Activated CD4-positive, alpha-beta T cell treated with anti-CD3 and anti-CD28 coated beads, Interleukin-2, amount 10 ng/mL, durations not matched to agents 7 days and 5 days (primary cell): ENCODE results near the gene TCF12. TPM values are rescaled to one million over a fixed set of nuclear protein-coding genes. Genes with fewer than 3 reads are reported as not detected.
"Not testable (repeated sequence)": the region's sequence is repeated elsewhere in the genome, so short reads cannot be mapped to it uniquely, and the experiment has no call there.

Experiments used
- CTCF ChIA-PET: fragments of 350-600 bp; sonication (Branson Sonifier 250); formaldehyde crosslinking; loops from one replicate; lab custom pipeline; 2021; ENCODE audit warnings: antibody characterized with exemption; lab: Charles Lee
- POLR2A ChIA-PET: fragments of 350-600 bp; sonication (Branson Sonifier 250); formaldehyde crosslinking; loops from one replicate; lab custom pipeline; 2021; ENCODE audit warnings: antibody characterized with exemption; lab: Charles Lee
- DNase-seq: peaks from one replicate; pipeline ENCODE4 v3.0.0-alpha.2; 2020
- H3K27ac Mint-ChIP-seq: one replicate; pipeline ENCODE4 v1.8.0; 2021; ENCODE audit warnings: mild to moderate bottlenecking, moderate library complexity, mixed read lengths
- H3K27me3 Mint-ChIP-seq: one replicate; pipeline ENCODE4 v1.8.0; 2021; ENCODE audit warnings: mixed read lengths
- H3K36me3 Mint-ChIP-seq: one replicate; pipeline ENCODE4 v1.8.0; 2021; ENCODE audit warnings: low read depth, mixed read lengths
- H3K4me1 Mint-ChIP-seq: one replicate; pipeline ENCODE4 v1.8.0; 2021; ENCODE audit warnings: mixed read lengths
- H3K4me3 Mint-ChIP-seq: one replicate; pipeline ENCODE4 v1.8.0; 2021; ENCODE audit warnings: mild to moderate bottlenecking, moderate library complexity, mixed read lengths
- H3K9me3 Mint-ChIP-seq: one replicate; pipeline ENCODE4 v1.8.0; 2021; ENCODE audit warnings: mixed read lengths
- total RNA-seq, 2 experiments: library from RNA; stranded (reverse); gene quantifications; one replicate each; pipeline ENCODE4 v1.2.3, GENCODE V29; 2021

TCF12 gene
- total RNA-seq, 2 experiments from 2014 or later = 50.9 to 60.8 TPM

GRCh38 chr15:56919031-56919608 is 676 bp downstream of the TCF12 start:
- Mint-ChIP-seq H3K4me1 (peaks cover 39% of the 10 kb centered on the region), H3K27ac (peak overlapping the region; percentile 84), H3K4me3 (peak overlapping the region; percentile 88), H3K36me3 (peaks cover 27% of the 10 kb centered on the region), H3K9me3 (peaks cover 2% of the 10 kb centered on the region), H3K27me3 (no peaks in the 10 kb centered on the region)
- POLR2A ChIA-PET = interaction anchor here (0.7 to 1.1 kb wide), 2 partner anchors 32 to 788 kb away, joined by 3 to 6 read pairs; partner anchors contain the start of gene POLR2M
- DNase-seq = peak; percentile 48
- CTCF ChIA-PET = interaction anchor here (0.6 to 1.6 kb wide), 5 partner anchors 10 to 263 kb away, joined by 3 to 10 read pairs (median 4); no protein-coding TSS in a partner anchor

DNA sequence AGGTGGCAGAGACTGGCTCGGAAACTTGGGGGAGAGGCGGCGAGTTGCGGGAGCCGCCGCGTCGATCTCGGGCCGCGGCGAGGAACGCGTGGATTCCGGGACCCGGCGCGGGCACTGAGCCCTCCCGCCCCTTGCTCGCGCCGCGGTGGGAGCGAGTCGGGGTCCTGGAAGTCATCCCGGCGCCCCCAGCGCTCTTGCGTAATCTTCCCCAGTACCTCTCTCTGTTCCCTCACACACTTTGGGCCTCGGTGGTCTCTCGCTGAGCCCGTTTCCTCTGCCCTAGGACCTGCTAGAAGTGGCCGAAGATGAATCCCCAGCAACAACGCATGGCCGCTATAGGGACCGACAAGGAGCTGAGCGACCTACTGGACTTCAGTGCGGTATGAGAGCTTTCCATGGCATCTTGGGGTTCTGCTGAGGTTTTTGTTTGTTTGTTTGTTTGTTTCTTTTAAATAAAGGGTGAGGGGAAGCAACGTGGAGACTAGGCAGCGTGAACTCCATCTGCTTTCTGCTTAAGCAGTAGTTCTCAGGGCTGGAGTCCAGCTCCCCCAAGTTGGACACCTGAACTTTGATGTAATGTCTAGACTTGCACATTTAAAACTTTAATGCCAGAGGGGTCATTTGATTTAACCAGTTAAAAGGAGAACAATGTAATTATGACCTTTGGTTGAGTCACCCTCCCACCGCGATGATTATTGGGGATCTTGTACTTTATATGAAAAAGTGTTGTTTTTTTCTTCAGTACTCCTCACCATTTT is 1.3 kb downstream of the TCF12 start:
- POLR2A ChIA-PET = interaction anchor here (0.6 to 0.7 kb wide), 2 partner anchors 39 to 787 kb away, joined by 3 read pairs; partner anchors contain the start of gene POLR2M
- Mint-ChIP-seq H3K4me3 (peak overlapping the region; percentile 88), H3K36me3 (peaks cover 32% of the 10 kb centered on the region), H3K27me3 (no peaks in the 10 kb centered on the region), H3K4me1 (peaks cover 39% of the 10 kb centered on the region), H3K27ac (peak overlapping the region; percentile 88), H3K9me3 (peaks cover 2% of the 10 kb centered on the region)
- CTCF ChIA-PET = interaction anchor here (0.6 to 1.6 kb wide), 3 partner anchors 28 to 386 kb away, joined by 3 to 4 read pairs (median 3); no protein-coding TSS in a partner anchor
- peak; percentile 14 for DNase-seq

GRCh38 chr15:56920367-56920627 is 1.9 kb downstream of the TCF12 start:
- peaks cover 2% of the 10 kb centered on the region for H3K9me3 Mint-ChIP-seq
- CTCF ChIA-PET = interaction anchor here (1.1 kb wide), 1 partner anchor 386 kb away, joined by 3 read pairs; no protein-coding TSS in a partner anchor

DNA sequence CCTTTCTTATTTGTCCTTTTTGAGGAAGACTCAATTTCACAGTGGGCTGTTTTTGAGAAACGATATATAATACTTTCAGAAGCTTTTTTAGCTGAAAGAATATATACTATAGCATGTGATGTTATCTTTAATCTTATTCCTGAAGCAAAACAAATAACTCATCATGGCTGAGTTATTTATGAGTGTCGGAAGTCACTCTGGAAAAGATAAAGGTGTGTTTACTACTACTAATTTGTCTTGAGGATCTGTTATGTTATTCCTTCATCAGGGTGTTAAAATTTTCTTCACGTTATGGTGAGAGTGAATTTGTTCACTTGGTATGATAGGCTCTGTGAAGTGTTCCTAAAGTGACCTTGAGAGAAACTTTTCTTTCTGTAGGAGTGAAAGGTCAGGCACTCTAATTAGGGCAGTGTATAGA is 4.7 kb downstream of the TCF12 start:
- Mint-ChIP-seq H3K27me3 (no peaks in the 10 kb centered on the region), H3K9me3 (no peaks in the 10 kb centered on the region), H3K27ac (no peak overlapping the region), H3K36me3 (peaks cover 49% of the 10 kb centered on the region), H3K4me3 (no peak overlapping the region), H3K4me1 (peaks cover 31% of the 10 kb centered on the region)
- POLR2A ChIA-PET = interaction anchor here (0.7 kb wide), 1 partner anchor 109 kb away, joined by 4 read pairs; no protein-coding TSS in a partner anchor
- DNase-seq = no peak
- CTCF ChIA-PET = no interaction called here

More at GRCh38 chr15:56920367-56920627, 1.9 kb downstream of the TCF12 start:
- H3K27ac Mint-ChIP-seq = peak overlapping the region; percentile 88
- POLR2A ChIA-PET = no interaction called here
- H3K4me1 Mint-ChIP-seq = peaks cover 39% of the 10 kb centered on the region
- H3K36me3 Mint-ChIP-seq = peaks cover 32% of the 10 kb centered on the region
- no peak for DNase-seq
- no peaks in the 10 kb centered on the region for H3K27me3 Mint-ChIP-seq
- peak overlapping the region; percentile 88 for H3K4me3 Mint-ChIP-seq

GRCh38 chr15:56927816-56928215 is 9.4 kb downstream of the TCF12 start:
- H3K36me3 Mint-ChIP-seq = peaks cover 64% of the 10 kb centered on the region
- POLR2A ChIA-PET = no interaction called here
- no peaks in the 10 kb centered on the region for H3K27me3 Mint-ChIP-seq
- CTCF ChIA-PET = interaction anchor here (2.3 kb wide), 1 partner anchor 9 kb away, joined by 10 read pairs; the partner anchor contains the start of gene TCF12
- H3K27ac Mint-ChIP-seq = no peak overlapping the region
- peaks cover 37% of the 10 kb centered on the region for H3K4me1 Mint-ChIP-seq
- DNase-seq = no peak
- H3K4me3 Mint-ChIP-seq = no peak overlapping the region
- no peaks in the 10 kb centered on the region for H3K9me3 Mint-ChIP-seq

DNA sequence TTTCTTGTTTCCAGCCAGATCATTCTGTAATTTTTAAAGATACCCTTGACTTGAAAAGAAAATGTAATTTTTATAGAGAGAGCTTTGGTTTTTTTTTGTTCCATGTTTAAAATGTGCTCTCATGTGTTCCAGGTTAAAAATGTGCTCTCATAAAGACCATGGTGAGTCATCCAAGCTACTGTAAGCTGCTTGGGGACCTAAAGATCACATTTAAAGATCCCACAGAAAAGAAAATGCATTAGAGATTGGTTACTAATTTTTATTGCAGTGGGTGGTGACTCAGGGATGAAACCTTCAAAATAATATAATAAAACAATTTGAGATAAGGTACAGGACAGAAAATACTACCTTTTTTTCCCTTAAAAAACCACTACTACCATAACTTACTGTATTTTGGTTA is 11.0 kb downstream of the TCF12 start:
- Mint-ChIP-seq H3K27ac (no peak overlapping the region), H3K27me3 (no peaks in the 10 kb centered on the region), H3K9me3 (no peaks in the 10 kb centered on the region), H3K36me3 (peaks cover 60% of the 10 kb centered on the region), H3K4me3 (no peak overlapping the region), H3K4me1 (peaks cover 30% of the 10 kb centered on the region)
- POLR2A ChIA-PET = no interaction called here
- no peak for DNase-seq
- CTCF ChIA-PET = interaction anchor here (1.3 to 2.3 kb wide), 3 partner anchors 8 to 11 kb away, joined by 3 to 10 read pairs (median 3); partner anchors contain the start of gene TCF12

GRCh38 chr15:56929933-56930332 is 11.5 kb downstream of the TCF12 start:
- POLR2A ChIA-PET = interaction anchor here (1.1 kb wide), 1 partner anchor 12 kb away, joined by 6 read pairs; no protein-coding TSS in a partner anchor
- CTCF ChIA-PET = interaction anchor here (1.3 to 2.3 kb wide), 3 partner anchors 8 to 12 kb away, joined by 3 to 10 read pairs (median 3); partner anchors contain the start of gene TCF12

GRCh38 chr15:56930669-56931313 is 12.3 kb downstream of the TCF12 start:
- Mint-ChIP-seq H3K4me1 (peaks cover 27% of the 10 kb centered on the region), H3K4me3 (no peak overlapping the region), H3K36me3 (peaks cover 59% of the 10 kb centered on the region), H3K27me3 (no peaks in the 10 kb centered on the region), H3K27ac (peak overlapping the region; percentile 46), H3K9me3 (peaks cover 2% of the 10 kb centered on the region)
- DNase-seq = no peak
- ChIA-PET CTCF (interaction anchor here (0.6 to 1.4 kb wide), 2 partner anchors 9 to 324 kb away, joined by 3 to 4 read pairs; no protein-coding TSS in a partner anchor), POLR2A (interaction anchor here (1.1 kb wide), 1 partner anchor 13 kb away, joined by 6 read pairs; no protein-coding TSS in a partner anchor)

More at GRCh38 chr15:56929933-56930332, 11.5 kb downstream of the TCF12 start:
- H3K4me3 Mint-ChIP-seq = no peak overlapping the region
- H3K36me3 Mint-ChIP-seq = peaks cover 62% of the 10 kb centered on the region
- no peaks in the 10 kb centered on the region for H3K27me3 Mint-ChIP-seq
- H3K4me1 Mint-ChIP-seq = peaks cover 30% of the 10 kb centered on the region
- H3K9me3 Mint-ChIP-seq = no peaks in the 10 kb centered on the region
- H3K27ac Mint-ChIP-seq = peak overlapping the region; percentile 1
- DNase-seq = no peak

DNA sequence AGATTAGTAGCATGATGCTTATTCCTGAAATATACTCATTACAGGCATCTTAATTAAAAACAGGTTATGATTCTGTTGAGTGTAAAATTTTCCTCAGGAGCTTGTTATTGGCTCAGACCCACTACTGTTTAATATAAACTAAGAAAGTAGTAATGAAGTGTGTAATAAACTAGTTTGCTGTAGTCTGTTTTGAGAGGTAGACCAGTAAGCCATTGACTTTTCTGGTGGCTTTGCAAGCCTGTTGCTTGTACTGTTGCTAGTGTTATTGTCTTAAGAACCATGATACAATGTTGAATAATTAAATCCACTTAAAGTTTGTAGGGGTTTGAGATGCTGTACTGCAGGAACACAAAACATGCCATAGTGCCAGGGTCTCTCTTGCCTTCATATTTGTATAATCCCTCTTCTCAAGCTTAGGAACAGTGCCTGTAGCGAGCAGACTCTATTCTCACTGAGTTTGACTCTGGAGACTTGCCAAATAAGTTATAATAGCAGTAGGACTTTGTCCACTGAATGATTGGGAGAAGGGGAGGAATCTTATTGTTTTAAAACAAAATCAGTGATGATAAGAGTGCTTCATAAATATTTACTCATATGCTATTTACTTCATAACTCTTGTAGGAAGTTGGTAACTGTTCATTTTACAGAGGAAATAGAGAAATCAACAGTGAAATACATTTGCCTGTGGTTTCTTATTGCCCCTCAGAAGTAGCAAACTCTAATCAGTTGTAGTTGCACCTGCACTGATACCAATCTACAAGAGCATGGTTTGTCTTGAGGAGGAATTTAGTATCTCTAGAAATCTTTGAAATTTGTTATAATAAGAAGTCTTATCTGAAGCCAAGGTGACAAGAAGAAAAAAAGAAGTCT is 13.4 kb downstream of the TCF12 start:
- peaks cover 62% of the 10 kb centered on the region for H3K36me3 Mint-ChIP-seq
- H3K9me3 Mint-ChIP-seq = peaks cover 10% of the 10 kb centered on the region
- H3K27me3 Mint-ChIP-seq = no peaks in the 10 kb centered on the region
- no peak overlapping the region for H3K27ac Mint-ChIP-seq
- CTCF ChIA-PET = no interaction called here
- DNase-seq = no peak
- peaks cover 26% of the 10 kb centered on the region for H3K4me1 Mint-ChIP-seq
- no peak overlapping the region for H3K4me3 Mint-ChIP-seq
- POLR2A ChIA-PET = no interaction called here

- CTCF ChIA-PET, H3K27me3 Mint-ChIP-seq, POLR2A ChIA-PET, H3K4me3 Mint-ChIP-seq, H3K27ac Mint-ChIP-seq, DNase-seq: not testable (repeated sequence)
- Mint-ChIP-seq H3K9me3 (peaks cover 10% of the 10 kb centered on the region), H3K4me1 (peaks cover 26% of the 10 kb centered on the region), H3K36me3 (peaks cover 65% of the 10 kb centered on the region)
Observed at GRCh38 chr15:56932509-56932868, 14.0 kb downstream of the TCF12 start.

DNA sequence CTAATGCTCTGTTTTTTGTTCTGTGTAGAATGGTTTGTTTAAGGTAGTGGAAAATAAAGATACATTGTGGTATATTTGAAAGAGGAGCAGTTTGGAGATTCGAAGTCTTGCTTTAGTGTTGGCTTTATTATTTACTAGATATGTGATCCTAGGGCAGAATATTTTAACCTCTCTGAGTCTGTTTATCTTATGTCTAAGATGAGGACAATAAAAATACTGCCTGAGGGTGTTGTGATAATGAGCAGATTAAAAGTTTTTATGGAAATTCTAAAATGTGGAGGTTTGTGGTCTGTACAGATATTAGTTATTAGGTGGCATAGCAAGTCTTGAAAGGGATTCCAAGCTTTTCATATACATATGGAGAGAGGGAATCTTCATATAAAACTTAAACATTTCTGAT is 15.0 kb downstream of the TCF12 start:
- H3K4me3 Mint-ChIP-seq = no peak overlapping the region
- ChIA-PET CTCF (no interaction called here), POLR2A (no interaction called here)
- H3K27ac Mint-ChIP-seq = no peak overlapping the region
- H3K27me3 Mint-ChIP-seq = no peaks in the 10 kb centered on the region
- H3K4me1 Mint-ChIP-seq = peaks cover 26% of the 10 kb centered on the region
- peaks cover 10% of the 10 kb centered on the region for H3K9me3 Mint-ChIP-seq
- no peak for DNase-seq
- peaks cover 62% of the 10 kb centered on the region for H3K36me3 Mint-ChIP-seq

DNA sequence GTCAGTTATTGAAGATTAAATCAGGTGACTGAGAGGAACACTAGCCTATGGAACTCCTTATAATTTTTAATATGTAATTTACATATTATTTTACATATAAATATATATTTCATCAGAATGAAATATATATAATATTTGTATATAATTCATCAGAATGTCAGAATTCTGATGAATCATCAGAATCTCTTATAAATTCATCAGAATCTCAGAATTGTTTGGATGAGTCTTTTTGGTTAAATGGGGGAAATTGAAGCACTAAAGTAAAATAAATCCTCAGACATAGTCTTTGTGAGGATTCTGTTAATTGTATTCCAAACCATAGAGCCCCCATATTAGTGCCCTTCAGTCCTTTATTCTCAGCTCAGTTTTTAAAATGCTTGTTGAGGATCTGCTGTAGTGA is 15.4 kb downstream of the TCF12 start:
- no peak overlapping the region for H3K27ac Mint-ChIP-seq
- H3K9me3 Mint-ChIP-seq = peaks cover 10% of the 10 kb centered on the region
- CTCF ChIA-PET = no interaction called here
- no peaks in the 10 kb centered on the region for H3K27me3 Mint-ChIP-seq
- H3K4me1 Mint-ChIP-seq = peaks cover 28% of the 10 kb centered on the region
- DNase-seq = no peak
- no peak overlapping the region for H3K4me3 Mint-ChIP-seq
- POLR2A ChIA-PET = no interaction called here
- peaks cover 64% of the 10 kb centered on the region for H3K36me3 Mint-ChIP-seq
